ENCODE data around the gene CDIPT. TPM values are rescaled to one million over a fixed set of nuclear protein-coding genes. Genes with fewer than 3 reads are reported as not detected.

Gene CDIPT
- total and polyA plus RNA-seq, 2 of the 13 experiments (the other 11 are each of a cell fraction or from before 2014, with no cell fraction given): 54.9 to 97.5 TPM

GRCh38 chr16:29815793-29816693 is 47.0 kb downstream of the CDIPT start, which contains the start of gene PAGR1 (continued):
- TF ChIP-seq ZNF724P (CRISPR knock-in tag; IDR thresholded peaks at IDR 0.05; ENCODE audit: borderline replicate concordance) (peak; percentile 76; the same call in 1 of the 2 replicates), ZNF737 (CRISPR knock-in tag; IDR thresholded peaks at IDR 0.05; ENCODE audit: borderline replicate concordance) (no peak), MTF2 (CRISPR knock-in tag; IDR thresholded peaks at IDR 0.05; ENCODE audit: borderline replicate concordance) (0 out of 2 replicates have a peak, but pooled peaks have one; percentile 45), IRX3 (CRISPR knock-in tag; IDR thresholded peaks at IDR 0.05; ENCODE audit: borderline replicate concordance, low read depth) (peak; percentile 19; the same call in 1 of the 2 replicates), SIX4 (CRISPR knock-in tag; IDR thresholded peaks at IDR 0.05) (peak; percentile 13; the same call in 1 of the 2 replicates), ETV6 (CRISPR knock-in tag; conservative IDR thresholded peaks at IDR 0.05) (peak; percentile 59), RBAK (CRISPR knock-in tag; IDR thresholded peaks at IDR 0.05) (no peak), ZNF792 (CRISPR knock-in tag; IDR thresholded peaks at IDR 0.05) (peak; percentile 72), FOXP4 (CRISPR knock-in tag; IDR thresholded peaks at IDR 0.05) (peak; percentile 67), PATZ1 (CRISPR knock-in tag; IDR thresholded peaks at IDR 0.05) (peak; percentile 49), ZNF616 (CRISPR knock-in tag; IDR thresholded peaks at IDR 0.05; ENCODE audit: low read depth) (no peak; the same call in none of the 2 replicates), ZNF354B (CRISPR knock-in tag; IDR thresholded peaks at IDR 0.05) (no peak), TERF1 (CRISPR knock-in tag; IDR thresholded peaks at IDR 0.05) (0 out of 2 replicates have a peak, but pooled peaks have one; percentile 62), ERF (CRISPR knock-in tag; IDR thresholded peaks at IDR 0.05) (peak; percentile 96), SMAD1 (CRISPR knock-in tag; IDR thresholded peaks at IDR 0.05; ENCODE audit: borderline replicate concordance, low read depth) (peak; percentile 96; the same call in 1 of the 2 replicates), KDM5A (IDR thresholded peaks at IDR 0.05; ENCODE audit: borderline replicate concordance, low read length) (peak; percentile 69; the same call in 1 of the 2 replicates), SRSF9 (IDR thresholded peaks at IDR 0.05; ENCODE audit: borderline replicate concordance, insufficient read depth, low read depth, low read length, poor library complexity, severe bottlenecking) (no peak), ZNF18 (CRISPR knock-in tag; IDR thresholded peaks at IDR 0.05; ENCODE audit: insufficient replicate concordance) (peak; percentile 77), HNF4A (CRISPR knock-in tag; IDR thresholded peaks at IDR 0.05) (no peak), ARNT2 (CRISPR knock-in tag; IDR thresholded peaks at IDR 0.05; ENCODE audit: low read depth) (peak; percentile 93), ZNF747 (CRISPR knock-in tag; IDR thresholded peaks at IDR 0.05; ENCODE audit: borderline replicate concordance) (no peak; the same call in 1 of the 2 replicates), ZC3H13 (CRISPR knock-in tag; IDR thresholded peaks at IDR 0.05) (peak; percentile 89)
